OCI-LY1 (cell line): Measurements from ENCODE around the gene AAK1.

Experiments used
- H2AFZ ChIP-seq: fragments of 200-600 bp; sonication (generic), shearing (Covaris generic); 2 replicates; pipeline ENCODE4 v1.6.0; 2014; ENCODE audit warnings: antibody characterized with exemption, mild to moderate bottlenecking, low read length
- H3F3A ChIP-seq: fragments of 200-600 bp; sonication (generic), shearing (Covaris generic); 2 replicates; pipeline ENCODE4 v1.6.0; 2014; ENCODE audit warnings: mild to moderate bottlenecking, antibody characterized with exemption, low read length, moderate library complexity; ENCODE audit not compliant: insufficient read depth
- H3K27ac ChIP-seq: fragments of 200-600 bp; sonication (generic); 2 replicates; pipeline ENCODE4 v1.5.1; 2014; ENCODE audit warnings: low read length, mixed run types, mild to moderate bottlenecking, low read depth; ENCODE audit not compliant: poor library complexity, severe bottlenecking
- H3K27me3 ChIP-seq: fragments of 200-600 bp; sonication (generic); 2 replicates; pipeline ENCODE4 v1.6.0; 2014; ENCODE audit warnings: antibody characterized with exemption, mild to moderate bottlenecking, low read length, moderate library complexity; ENCODE audit not compliant: insufficient read depth
- H3K36me3 ChIP-seq: fragments of 200-600 bp; sonication (generic); 2 replicates; pipeline ENCODE4 v1.6.1; 2014; ENCODE audit warnings: mild to moderate bottlenecking, antibody characterized with exemption, low read length, moderate library complexity, mixed read lengths; ENCODE audit not compliant: insufficient read depth
- H3K4me1 ChIP-seq: fragments of 200-600 bp; sonication (generic); 2 replicates; pipeline ENCODE4 v1.5.1; 2014; ENCODE audit warnings: mild to moderate bottlenecking, low read length, moderate library complexity; ENCODE audit not compliant: insufficient read depth, severe bottlenecking
- H3K4me2 ChIP-seq: fragments of 200-600 bp; sonication (generic), shearing (Covaris generic); 2 replicates; pipeline ENCODE4 v1.6.1; 2014; ENCODE audit warnings: low read length
- H3K4me3 ChIP-seq: fragments of 200-600 bp; sonication (generic); 2 replicates; pipeline ENCODE4 v1.5.1; 2014; ENCODE audit warnings: low read length, low read depth, mild to moderate bottlenecking, mixed read lengths; ENCODE audit not compliant: poor library complexity, severe bottlenecking
- H3K79me2 ChIP-seq: fragments of 200-600 bp; shearing (Covaris generic); 2 replicates; pipeline ENCODE4 v1.6.1; 2016; ENCODE audit warnings: mixed run types, low read length, mixed read lengths; ENCODE audit not compliant: insufficient read depth
- H3K9ac ChIP-seq: fragments of 200-600 bp; sonication (generic), shearing (Covaris generic); 2 replicates; pipeline ENCODE4 v1.6.1; 2014; ENCODE audit warnings: mild to moderate bottlenecking, low read length, mixed read lengths
- H3K9me2 ChIP-seq: fragments of 200-600 bp; sonication (generic), shearing (Covaris generic); 2 replicates; pipeline ENCODE4 v1.6.1; 2014; ENCODE audit warnings: low read depth, mild to moderate bottlenecking, low read length, mixed read lengths
- H3K9me3 ChIP-seq: fragments of 200-600 bp; shearing (Covaris generic); 2 replicates; pipeline ENCODE4 v1.6.1; 2014; ENCODE audit warnings: low read length, mixed read lengths
- H4K20me1 ChIP-seq: fragments of 200-600 bp; sonication (generic), shearing (Covaris generic); 2 replicates; pipeline ENCODE4 v1.6.0; 2016; ENCODE audit warnings: mild to moderate bottlenecking, low read length; ENCODE audit not compliant: insufficient read depth
- CTCF ChIP-seq: fragments of 200-600 bp; sonication (generic), shearing (Covaris generic); IDR thresholded peaks from 2 replicates; pipeline ENCODE4 v1.5.1; 2017; ENCODE audit warnings: mild to moderate bottlenecking, antibody characterized with exemption, low read length, moderate library complexity, mixed read lengths
- EZH2 ChIP-seq: fragments of 200-600 bp; sonication (generic), shearing (Covaris generic); IDR thresholded peaks from 2 replicates; pipeline ENCODE4 v1.8.0; 2017; ENCODE audit warnings: borderline replicate concordance, mixed run types, mild to moderate bottlenecking, antibody characterized with exemption, low read length, moderate library complexity, mixed read lengths

The AAK1 gene

GRCh38 chr2:69462780-69463179 lies 180.8 kb downstream of the AAK1 start:
- Histone ChIP-seq H3K27me3 (no peaks in the 10 kb centered on the region), H2AFZ (no peak overlapping the region), H3K79me2 (no peaks in the 10 kb centered on the region), H3K4me2 (no peak overlapping the region), H3K9ac (no peak overlapping the region), H3K36me3 (no peaks in the 10 kb centered on the region), H3K4me3 (no peak overlapping the region), H3K27ac (no peak overlapping the region), H3F3A (no peaks in the 10 kb centered on the region), H3K4me1 (no peaks in the 10 kb centered on the region), H3K9me3 (no peaks in the 10 kb centered on the region), H3K9me2 (no peaks in the 10 kb centered on the region), H4K20me1 (no peaks in the 10 kb centered on the region)
- TF ChIP-seq EZH2 (no peak), CTCF (no peak)

- H3K9me3 ChIP-seq: no peaks in the 10 kb centered on the region
- no peaks in the 10 kb centered on the region for H3K4me1 ChIP-seq
- H3K4me2 ChIP-seq: no peak overlapping the region
- no peak overlapping the region for H3K27ac ChIP-seq
- no peaks in the 10 kb centered on the region for H3K9me2 ChIP-seq
- no peaks in the 10 kb centered on the region for H3K79me2 ChIP-seq
- no peaks in the 10 kb centered on the region for H4K20me1 ChIP-seq
- no peaks in the 10 kb centered on the region for H3F3A ChIP-seq
- H3K9ac ChIP-seq: no peak overlapping the region
- no peaks in the 10 kb centered on the region for H3K36me3 ChIP-seq
- TF ChIP-seq CTCF (no peak), EZH2 (no peak)
- no peak overlapping the region for H3K4me3 ChIP-seq
- no peak overlapping the region for H2AFZ ChIP-seq
- H3K27me3 ChIP-seq: no peaks in the 10 kb centered on the region
Observed at GRCh38 chr2:69461404-69461803, 182.1 kb downstream of the AAK1 start.

GRCh38 chr2:69459936-69460335 lies 183.6 kb downstream of the AAK1 start:
- no peak overlapping the region for H3K27ac ChIP-seq
- H3K4me1 ChIP-seq: no peaks in the 10 kb centered on the region
- H4K20me1 ChIP-seq: no peaks in the 10 kb centered on the region
- TF ChIP-seq CTCF (no peak), EZH2 (no peak)
- H3K9me3 ChIP-seq: no peaks in the 10 kb centered on the region
- no peaks in the 10 kb centered on the region for H3K27me3 ChIP-seq
- no peak overlapping the region for H3K9ac ChIP-seq
- no peak overlapping the region for H3K4me2 ChIP-seq
- no peaks in the 10 kb centered on the region for H3F3A ChIP-seq
- H3K79me2 ChIP-seq: no peaks in the 10 kb centered on the region
- H3K36me3 ChIP-seq: no peaks in the 10 kb centered on the region
- no peaks in the 10 kb centered on the region for H3K9me2 ChIP-seq
- no peak overlapping the region for H2AFZ ChIP-seq
- H3K4me3 ChIP-seq: no peak overlapping the region
